BLaER1 treated with 17β-estradiol and CSF1 and Interleukin-3, amounts not matched to agents 10 nM and 100 nM (cell line): ENCODE measurements around the gene VAT1.

Experiments
- H3K27ac ChIP-seq, 11 experiments: shearing (Covaris generic); formaldehyde crosslinking; 2 replicates each; pipeline ENCODE4 v1.8.1; 2022
- H3K27me3 ChIP-seq, 11 experiments: shearing (Covaris generic); formaldehyde crosslinking; 2 replicates each; pipeline ENCODE4 v1.8.1; 2022
- H3K36me3 ChIP-seq, 11 experiments: shearing (Covaris generic); formaldehyde crosslinking; 2 replicates each; pipeline ENCODE4 v1.8.1; 2022
- H3K4me1 ChIP-seq, 10 experiments: shearing (Covaris generic); formaldehyde crosslinking; 2 replicates each; pipeline ENCODE4 v1.8.1; 2022
- H3K4me2 ChIP-seq, 11 experiments: shearing (Covaris generic); formaldehyde crosslinking; 2 replicates each; pipeline ENCODE4 v1.8.1; 2022
- H3K4me3 ChIP-seq, 10 experiments: shearing (Covaris generic); formaldehyde crosslinking; 2 replicates each; pipeline ENCODE4 v1.8.1; 2022
- H3K9ac ChIP-seq, 11 experiments: shearing (Covaris generic); formaldehyde crosslinking; 2 replicates each; pipeline ENCODE4 v1.8.1; 2022
- H3K9me3 ChIP-seq, 11 experiments: shearing (Covaris generic); formaldehyde crosslinking; replicated peaks in 1 of 11; 2 replicates each; pipeline ENCODE4 v1.8.1; 2022
- H4K20me1 ChIP-seq, 11 experiments: shearing (Covaris generic); formaldehyde crosslinking; 2 replicates each; pipeline ENCODE4 v1.8.1; 2022
- Cebpa-rat ChIP-seq, 11 experiments: shearing (Covaris generic); IDR thresholded peaks; 2 replicates each; pipeline ENCODE4 v1.8.1; 2022

The VAT1 gene

DNA sequence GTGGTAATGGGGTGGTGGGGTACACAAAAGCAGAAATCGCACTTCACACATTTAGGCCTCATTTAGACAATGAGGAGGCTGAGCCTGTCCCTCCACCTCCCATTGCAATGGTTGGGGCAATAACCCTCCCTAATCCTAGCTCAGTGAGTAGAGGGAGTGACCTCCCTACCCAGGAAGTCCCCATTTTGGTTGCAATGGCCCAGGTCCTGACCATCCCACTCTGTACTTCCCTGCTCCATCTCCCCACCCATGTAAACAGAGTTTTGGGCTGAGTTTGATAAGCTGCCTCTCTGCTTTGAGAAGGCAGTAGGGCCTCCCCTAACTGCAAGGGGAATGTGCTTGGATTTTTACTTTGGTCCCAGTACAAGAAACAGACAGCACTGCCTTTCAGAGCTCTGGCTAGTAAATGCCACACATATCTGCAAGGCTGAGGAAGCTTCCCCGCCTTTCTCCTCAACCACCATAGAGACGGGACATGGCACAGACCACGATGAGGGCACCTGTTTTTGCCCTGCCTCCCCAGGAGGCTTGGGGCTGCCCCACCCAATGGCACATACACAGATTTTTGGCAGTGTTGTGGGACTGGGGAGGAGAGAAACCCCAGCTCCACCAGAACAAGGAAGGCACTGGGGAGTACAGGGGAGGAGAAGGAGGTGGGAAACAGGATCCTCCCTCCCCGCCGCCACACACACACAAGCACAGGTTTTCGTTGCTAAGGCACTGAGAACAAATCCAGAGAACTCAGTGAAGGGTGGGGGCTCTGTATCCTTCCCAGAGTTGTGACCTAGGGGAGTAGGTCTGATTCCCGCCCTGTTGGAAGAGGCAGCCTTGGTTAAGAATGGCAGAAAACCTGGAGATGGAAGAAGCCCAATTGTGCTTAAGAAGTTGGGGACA is 7.3 kb downstream of the VAT1 start:
- Histone ChIP-seq H3K4me2 (peak overlapping the region in 7 of 11 experiments; percentile 11 to 80 (median 63); a peak in 12 of 22 replicates), H3K4me3 (no peak overlapping the region), H3K27me3 (no peaks in the 10 kb centered on the region), H3K4me1 (peaks cover 20 to 71% (median 47%) of the 10 kb centered on the region in 10 experiments), H3K36me3 (peaks cover 22 to 84% (median 50%) of the 10 kb centered on the region in 11 experiments; a peak in 21 of 22 replicates), H3K27ac (peak overlapping the region in 7 of 11 experiments; percentile 0 to 70 (median 50); a peak in 12 of 22 replicates), H3K9ac (peak overlapping the region in 9 of 11 experiments; percentile 1 to 64 (median 29); a peak in 10 of 22 replicates), H3K9me3 (no peaks in the 10 kb centered on the region), H4K20me1 (peaks cover 0 to 97% (median 4%) of the 10 kb centered on the region in 11 experiments; a peak in 8 of 22 replicates)
- no peak for TF ChIP-seq Cebpa-rat (IDR thresholded peaks at IDR 0.05)

DNA sequence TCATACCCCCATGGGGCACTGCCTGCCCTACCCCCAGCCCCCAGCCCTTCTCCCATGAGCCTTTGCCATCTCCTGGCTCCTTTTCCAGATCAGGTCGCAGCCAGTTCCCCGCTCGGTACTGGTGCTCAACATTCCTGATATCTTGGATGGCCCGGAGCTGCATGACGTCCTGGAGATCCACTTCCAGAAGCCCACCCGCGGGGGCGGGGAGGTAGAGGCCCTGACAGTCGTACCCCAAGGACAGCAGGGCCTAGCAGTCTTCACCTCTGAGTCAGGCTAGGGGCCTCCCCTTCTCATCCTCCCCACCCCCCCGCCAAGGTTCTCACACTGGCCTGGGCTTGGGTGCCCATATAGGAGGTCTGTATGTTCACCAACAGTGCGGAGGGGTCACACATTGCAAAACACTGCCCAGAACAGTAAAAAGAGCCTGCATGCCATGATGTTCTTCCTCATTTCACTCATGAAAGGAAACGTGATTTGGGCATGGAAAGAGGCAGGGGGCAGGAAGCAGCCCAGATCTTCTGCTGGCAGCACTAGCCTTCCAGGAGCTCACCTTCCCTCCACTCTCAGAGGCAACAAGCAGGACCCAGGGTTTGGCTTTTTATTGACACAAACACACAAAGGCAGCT is 8.1 kb downstream of the VAT1 start:
- H3K4me1 ChIP-seq: peaks cover 13 to 63% (median 40%) of the 10 kb centered on the region in 10 experiments
- H3K36me3 ChIP-seq: peaks cover 22 to 77% (median 50%) of the 10 kb centered on the region in 11 experiments; a peak in 21 of 22 replicates
- 0 out of 22 replicates have a peak, but pooled peaks of 1 of the 11 experiments have one; percentile 18 for TF ChIP-seq Cebpa-rat (IDR thresholded peaks at IDR 0.05)
- peak overlapping the region in 8 of 11 experiments; percentile 1 to 64 (median 35); a peak in 9 of 22 replicates for H3K9ac ChIP-seq
- H3K9me3 ChIP-seq: no peaks in the 10 kb centered on the region
- H4K20me1 ChIP-seq: peaks cover 0 to 89% (median 0%) of the 10 kb centered on the region in 11 experiments; a peak in 8 of 22 replicates
- H3K27me3 ChIP-seq: no peaks in the 10 kb centered on the region
- peak overlapping the region in 7 of 11 experiments; percentile 11 to 80 (median 63); a peak in 13 of 22 replicates for H3K4me2 ChIP-seq
- peak overlapping the region in 7 of 11 experiments; percentile 0 to 70 (median 50); a peak in 11 of 22 replicates for H3K27ac ChIP-seq
- H3K4me3 ChIP-seq: no peak overlapping the region

DNA sequence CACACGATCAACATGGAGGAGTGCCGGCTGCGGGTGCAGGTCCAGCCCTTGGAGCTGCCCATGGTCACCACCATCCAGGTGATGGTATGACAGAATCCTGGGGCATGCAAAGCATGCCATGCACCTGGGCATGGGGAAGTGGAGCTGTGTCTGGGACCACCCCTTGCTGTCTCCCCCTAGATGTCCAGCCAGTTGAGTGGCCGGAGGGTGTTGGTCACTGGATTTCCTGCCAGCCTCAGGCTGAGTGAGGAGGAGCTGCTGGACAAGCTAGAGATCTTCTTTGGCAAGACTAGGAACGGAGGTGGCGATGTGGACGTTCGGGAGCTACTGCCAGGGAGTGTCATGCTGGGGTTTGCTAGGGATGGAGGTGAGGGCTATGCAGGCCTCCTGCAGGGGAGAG is 8.9 kb downstream of the VAT1 start:
- Histone ChIP-seq H3K27ac (peak overlapping the region in 1 of 11 experiments; percentile 69; a peak in 2 of 22 replicates), H3K4me2 (peak overlapping the region in 1 of 11 experiments; percentile 60; a peak in 2 of 22 replicates), H3K9me3 (no peaks in the 10 kb centered on the region), H4K20me1 (peaks cover 0 to 81% (median 0%) of the 10 kb centered on the region in 11 experiments; a peak in 7 of 22 replicates), H3K4me1 (peaks cover 4 to 55% (median 31%) of the 10 kb centered on the region in 10 experiments), H3K27me3 (no peaks in the 10 kb centered on the region), H3K36me3 (peaks cover 22 to 69% (median 47%) of the 10 kb centered on the region in 11 experiments; a peak in 21 of 22 replicates), H3K4me3 (no peak overlapping the region), H3K9ac (peak overlapping the region in 2 of 11 experiments; percentile 50 to 64; a peak in 2 of 22 replicates)
- TF ChIP-seq Cebpa-rat (IDR thresholded peaks at IDR 0.05): no peak

DNA sequence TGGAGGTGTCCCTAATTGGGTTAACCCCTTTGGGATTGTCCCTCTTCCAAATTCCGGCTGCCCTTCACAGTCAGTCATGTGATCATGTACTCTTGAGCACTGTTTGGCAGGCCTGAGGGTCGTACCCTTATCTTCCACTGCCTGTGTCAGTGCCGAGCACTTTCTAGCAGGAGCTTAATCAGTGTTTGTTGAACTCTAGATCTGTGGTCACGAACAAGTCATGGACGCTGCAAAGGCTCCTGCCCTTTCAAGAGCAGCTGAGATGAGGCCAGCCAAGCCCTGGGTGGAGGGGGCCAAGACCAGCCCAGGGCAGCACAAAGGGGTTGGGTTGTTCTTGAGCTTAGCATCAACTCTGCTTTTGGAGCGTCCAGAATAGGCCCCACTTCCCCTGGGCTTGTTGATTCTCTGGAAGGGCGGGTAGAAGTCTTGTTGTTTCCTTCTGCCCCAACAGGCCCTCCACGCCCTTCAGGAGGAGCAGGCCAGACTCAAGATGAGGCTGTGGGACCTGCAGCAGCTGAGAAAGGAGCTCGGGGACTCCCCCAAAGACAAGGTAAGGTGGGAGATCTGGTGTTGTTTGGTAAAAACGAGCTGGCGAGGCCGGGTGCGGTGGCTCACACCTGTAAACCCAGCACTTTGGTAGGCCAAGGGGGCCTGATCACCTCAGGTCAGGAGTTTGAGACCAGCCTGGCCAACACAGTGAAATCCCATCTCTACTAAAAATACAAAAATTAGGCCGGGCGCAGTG is 10.3 kb downstream of the VAT1 start:
- Histone ChIP-seq H3K27ac (no peak overlapping the region), H3K4me1 (peaks cover 6 to 64% (median 32%) of the 10 kb centered on the region in 10 experiments), H3K36me3 (peaks cover 22 to 55% (median 40%) of the 10 kb centered on the region in 11 experiments; a peak in 21 of 22 replicates), H4K20me1 (peaks cover 0 to 67% (median 0%) of the 10 kb centered on the region in 11 experiments; a peak in 6 of 22 replicates), H3K4me2 (no peak overlapping the region), H3K27me3 (no peaks in the 10 kb centered on the region), H3K9ac (no peak overlapping the region), H3K9me3 (no peaks in the 10 kb centered on the region), H3K4me3 (no peak overlapping the region)
- TF ChIP-seq Cebpa-rat (IDR thresholded peaks at IDR 0.05): no peak

- H3K4me2 ChIP-seq: no peak overlapping the region
- no peak overlapping the region for H3K9ac ChIP-seq
- no peak for TF ChIP-seq Cebpa-rat (IDR thresholded peaks at IDR 0.05)
These were observed 11.4 kb downstream of the VAT1 start for GRCh38 chr17:43010667-43011308.

DNA sequence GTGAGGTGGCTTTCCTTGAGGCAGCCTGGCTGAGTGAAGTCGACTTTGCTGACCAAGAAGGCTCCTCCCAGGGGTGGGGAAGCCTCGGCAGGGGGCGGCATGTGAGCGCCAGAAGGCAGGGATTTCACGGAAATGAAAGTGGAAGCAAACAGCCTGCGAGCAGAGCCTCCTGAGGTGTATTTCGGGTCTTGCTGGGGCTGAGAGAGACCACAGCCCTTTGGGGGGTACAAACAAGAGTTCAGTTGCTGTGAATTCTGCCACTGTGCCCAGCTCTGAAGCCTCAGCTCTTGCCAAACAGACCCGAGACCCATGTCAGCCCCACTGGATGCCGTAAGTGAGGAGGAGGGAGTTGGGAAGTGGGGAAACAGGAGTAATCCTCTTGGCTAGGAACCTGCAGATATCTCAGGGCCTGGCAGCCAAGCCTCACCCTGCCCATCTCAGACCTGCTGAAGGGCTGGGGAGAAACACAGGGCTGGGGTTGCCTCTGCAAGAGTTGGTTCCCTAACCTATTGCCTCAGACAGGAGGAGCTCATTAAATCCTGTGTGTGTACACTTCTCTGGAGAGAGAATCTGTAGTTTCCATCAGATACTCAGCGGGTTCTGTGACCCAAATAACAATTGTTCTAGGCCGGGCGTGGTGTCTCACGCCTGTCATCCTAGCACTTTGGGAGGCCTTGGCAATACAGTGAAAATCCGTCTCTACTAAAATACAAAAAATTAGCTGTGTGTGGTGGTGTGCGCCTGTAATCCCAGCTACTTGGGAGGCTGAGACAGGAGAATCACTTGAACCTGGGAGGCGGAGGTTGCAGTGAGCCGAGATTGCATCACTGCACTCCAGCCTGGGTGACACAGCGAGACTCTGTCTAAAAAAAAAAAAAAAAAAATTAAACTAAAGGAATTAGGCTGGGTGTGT is 15.3 kb downstream of the VAT1 start, which contains the start of gene IFI35:
TSS of gene IFI35 (plus strand) at position 146 of the 913 bp plus-strand sequence. CDS start at position 310, 164 bp downstream.
- H3K4me1 ChIP-seq: peaks cover 11 to 38% (median 18%) of the 10 kb centered on the region in 10 experiments; a peak in 19 of 20 replicates
- peak within 1 kb of the TSS; percentile 59 to 91 (median 84); a peak in 21 of 22 replicates for H3K27ac ChIP-seq

More at GRCh38 chr17:43010667-43011308, 11.4 kb downstream of the VAT1 start:
- H3K27me3 ChIP-seq: no peaks in the 10 kb centered on the region
- peaks cover 0 to 56% (median 6%) of the 10 kb centered on the region in 11 experiments; a peak in 11 of 22 replicates for H4K20me1 ChIP-seq
- peaks cover 11 to 60% (median 37%) of the 10 kb centered on the region in 10 experiments for H3K4me1 ChIP-seq
- no peak overlapping the region for H3K4me3 ChIP-seq
- H3K9me3 ChIP-seq: no peaks in the 10 kb centered on the region
- no peak overlapping the region for H3K27ac ChIP-seq
- H3K36me3 ChIP-seq: peaks cover 16 to 44% (median 34%) of the 10 kb centered on the region in 11 experiments

More for the DNA sequence above, 15.3 kb downstream of the VAT1 start, which contains the start of gene IFI35:
- no peaks in the 10 kb centered on the region for H3K27me3 ChIP-seq
- TF ChIP-seq Cebpa-rat (IDR thresholded peaks at IDR 0.05): no peak
- H4K20me1 ChIP-seq: peaks cover 24 to 49% (median 41%) of the 10 kb centered on the region in 11 experiments; a peak in 21 of 22 replicates
- H3K4me3 ChIP-seq: peak within 1 kb of the TSS; percentile 59 to 75 (median 66)
- peak within 1 kb of the TSS; percentile 87 to 98 (median 93) for H3K4me2 ChIP-seq
- H3K36me3 ChIP-seq: peaks cover 28 to 41% (median 38%) of the 10 kb centered on the region in 11 experiments
- H3K9me3 ChIP-seq: no peaks in the 10 kb centered on the region
- H3K9ac ChIP-seq: peak within 1 kb of the TSS; percentile 78 to 87 (median 83)
